PC-3 (cell line): ENCODE measurements around the gene HMGN5. TPM values are rescaled to one million over a fixed set of nuclear protein-coding genes. Genes with fewer than 3 reads are reported as not detected.

Experiments
- ATAC-seq: fragments of 200-7000 bp; cut with Tn5 transposase; 2 replicates; pipeline ENCODE4 v1.9.1; 2020; ENCODE audit warnings: mild to moderate bottlenecking, moderate library complexity
- BruUV-seq: library from RNA; stranded (reverse); fragments of 400-500 nt; replicated peaks from 2 replicates; lab custom pipeline; 2021; lab: Mats Ljungman, UMichigan
- CTCF ChIA-PET: fragments of 300-600 bp; sonication (Branson Sonifier 250); formaldehyde crosslinking; loops from one replicate; lab custom pipeline; 2022; ENCODE audit warnings: antibody characterized with exemption; lab: Charles Lee
- POLR2A ChIA-PET: fragments of 300-600 bp; sonication (Branson Sonifier 250); formaldehyde crosslinking; loops from one replicate; lab custom pipeline; 2022; ENCODE audit warnings: antibody characterized with exemption; ENCODE audit not compliant: unreplicated experiment; lab: Charles Lee
- DNase-seq: peaks from one replicate; pipeline ENCODE4 v3.0.0-alpha.2; 2015
- H2AFZ ChIP-seq: fragments of 300-600 bp; sonication (generic); 2 replicates; pipeline ENCODE4 v1.6.0; 2016; ENCODE audit warnings: antibody characterized with exemption, low read length
- H3F3A ChIP-seq: fragments of 300-600 bp; sonication (generic); one replicate; pipeline ENCODE4 v1.6.0; 2017; ENCODE audit warnings: antibody characterized with exemption, low read length, control low read depth, mild to moderate bottlenecking; ENCODE audit not compliant: unreplicated experiment
- H3K27ac ChIP-seq: fragments of 300-600 bp; sonication (generic); 2 replicates; pipeline ENCODE4 v1.5.1; 2016; ENCODE audit warnings: mild to moderate bottlenecking, low read length
- H3K27me3 ChIP-seq: fragments of 300-600 bp; sonication (generic); 2 replicates; pipeline ENCODE4 v1.6.1; 2016; ENCODE audit warnings: low read length, mixed read lengths
- H3K36me3 ChIP-seq: fragments of 300-600 bp; sonication (generic); 2 replicates; pipeline ENCODE4 v1.6.1; 2016; ENCODE audit warnings: low read depth, mixed run types, low read length, mixed read lengths
- H3K4me1 ChIP-seq: fragments of 300-600 bp; sonication (generic); 2 replicates; pipeline ENCODE4 v1.5.1; 2016; ENCODE audit warnings: low read length; ENCODE audit not compliant: insufficient read depth
- H3K4me2 ChIP-seq: fragments of 300-600 bp; sonication (generic); 2 replicates; pipeline ENCODE4 v1.6.0; 2016; ENCODE audit warnings: low read length
- H3K4me3 ChIP-seq: fragments of 300-600 bp; sonication (generic); 2 replicates; pipeline ENCODE4 v1.5.1; 2016; ENCODE audit warnings: mild to moderate bottlenecking, low read length, mixed read lengths
- H3K79me2 ChIP-seq: fragments of 300-600 bp; sonication (generic); 2 replicates; pipeline ENCODE4 v1.6.1; 2017; ENCODE audit warnings: low read length, mixed read lengths
- H3K9ac ChIP-seq: fragments of 300-600 bp; sonication (generic); 2 replicates; pipeline ENCODE4 v1.6.0; 2016; ENCODE audit warnings: mild to moderate bottlenecking, low read length
- H3K9me2 ChIP-seq: fragments of 300-600 bp; sonication (generic); replicated peaks from 2 replicates; pipeline ENCODE4 v1.6.1; 2016; ENCODE audit warnings: mixed run types, low read length, mixed read lengths
- H3K9me3 ChIP-seq: fragments of 300-600 bp; sonication (generic); 2 replicates; pipeline ENCODE4 v1.6.1; 2016; ENCODE audit warnings: low read length, mixed read lengths
- H4K20me1 ChIP-seq: fragments of 300-600 bp; sonication (generic); 2 replicates; pipeline ENCODE4 v1.6.1; 2016; ENCODE audit warnings: low read length, mixed read lengths
- CTCF ChIP-seq: fragments of 300-600 bp; sonication (generic); conservative IDR thresholded peaks from 2 replicates; pipeline ENCODE4 v1.5.1; 2017; ENCODE audit warnings: antibody characterized with exemption, low read depth, mild to moderate bottlenecking, low read length
- EZH2 ChIP-seq: fragments of 300-600 bp; sonication (generic); IDR thresholded peaks from one replicate; pipeline ENCODE4 v1.6.1; 2017; ENCODE audit warnings: antibody characterized with exemption, mild to moderate bottlenecking, low read length; ENCODE audit not compliant: unreplicated experiment
- EZH2phosphoT487 ChIP-seq: fragments of 300-600 bp; sonication (generic); IDR thresholded peaks from 2 replicates; pipeline ENCODE4 v1.6.1; 2018; ENCODE audit warnings: mild to moderate bottlenecking, antibody characterized with exemption, low read length, borderline replicate concordance
- intact Hi-C: fragments of 100-400 bp; cut with micrococcal nuclease; formaldehyde crosslinking; loops from 2 replicates; pipeline ENCODE4 v1.9.0; 2023
- total RNA-seq: library from RNA; depleted of rRNA; stranded (reverse); fragments of >200 nt; gene quantifications from 2 replicates; pipeline ENCODE4 v1.2.3, GENCODE V29; 2014

Gene HMGN5
- total RNA-seq, 1 experiment from 2014 or later: 2.9 TPM

- no peak for TF ChIP-seq EZH2phosphoT487
- TF ChIP-seq CTCF: no peak
- no peak for TF ChIP-seq EZH2
- no peaks in the 10 kb centered on the region; the same call in 1 of the 2 replicates for H3K4me1 ChIP-seq
- H3F3A ChIP-seq: no peaks in the 10 kb centered on the region
- no peak overlapping the region for H2AFZ ChIP-seq
- no peak overlapping the region for H3K4me2 ChIP-seq
- intact Hi-C loops: no loop called here
- H3K27me3 ChIP-seq: no peaks in the 10 kb centered on the region
- H3K79me2 ChIP-seq: no peaks in the 10 kb centered on the region
- no peak for DNase-seq
- no peak overlapping the region for H3K4me3 ChIP-seq
- no peaks in the 10 kb centered on the region for H3K36me3 ChIP-seq
- no TSS peak for BruUV-seq
- no peak overlapping the region for H3K27ac ChIP-seq
- CTCF ChIA-PET: no interaction called here
- no peak overlapping the region for H3K9ac ChIP-seq
- POLR2A ChIA-PET: no interaction called here
- no peaks in the 10 kb centered on the region for H3K9me2 ChIP-seq
- H3K9me3 ChIP-seq: no peaks in the 10 kb centered on the region
- ATAC-seq: no peak
- no peaks in the 10 kb centered on the region for H4K20me1 ChIP-seq
Observed at GRCh38 chrX:81232218-81232617, 30.5 kb upstream of the HMGN5 start.

GRCh38 chrX:81231476-81231875 is 29.8 kb upstream of the HMGN5 start:
- Histone ChIP-seq H3K9me3 (no peaks in the 10 kb centered on the region), H3K79me2 (no peaks in the 10 kb centered on the region), H3K9ac (no peak overlapping the region), H3K9me2 (no peaks in the 10 kb centered on the region), H3K27me3 (no peaks in the 10 kb centered on the region), H3K27ac (no peak overlapping the region), H3K4me3 (no peak overlapping the region), H3K36me3 (no peaks in the 10 kb centered on the region), H3K4me1 (no peaks in the 10 kb centered on the region; the same call in 1 of the 2 replicates), H4K20me1 (no peaks in the 10 kb centered on the region), H3K4me2 (no peak overlapping the region), H3F3A (no peaks in the 10 kb centered on the region), H2AFZ (no peak overlapping the region)
- intact Hi-C loops: no loop called here
- ATAC-seq: no peak
- POLR2A ChIA-PET: no interaction called here
- TF ChIP-seq EZH2 (no peak), EZH2phosphoT487 (no peak), CTCF (no peak)
- CTCF ChIA-PET: no interaction called here
- DNase-seq: no peak
- BruUV-seq: no TSS peak

GRCh38 chrX:81229901-81230300 is 28.2 kb upstream of the HMGN5 start:
- BruUV-seq: no TSS peak
- no peaks in the 10 kb centered on the region for H3K79me2 ChIP-seq
- no peaks in the 10 kb centered on the region for H3K9me3 ChIP-seq
- H3K4me2 ChIP-seq: no peak overlapping the region
- H4K20me1 ChIP-seq: no peaks in the 10 kb centered on the region
- H3F3A ChIP-seq: no peaks in the 10 kb centered on the region
- H2AFZ ChIP-seq: no peak overlapping the region
- no peaks in the 10 kb centered on the region for H3K27me3 ChIP-seq
- DNase-seq: no peak
- intact Hi-C loops: no loop called here
- H3K9me2 ChIP-seq: no peaks in the 10 kb centered on the region
- ChIA-PET CTCF (no interaction called here), POLR2A (no interaction called here)
- ATAC-seq: no peak
- no peak overlapping the region for H3K27ac ChIP-seq
- no peak overlapping the region for H3K9ac ChIP-seq
- H3K36me3 ChIP-seq: no peaks in the 10 kb centered on the region
- H3K4me1 ChIP-seq: no peaks in the 10 kb centered on the region
- H3K4me3 ChIP-seq: no peak overlapping the region
- TF ChIP-seq EZH2phosphoT487 (no peak), CTCF (no peak), EZH2 (no peak)
